ENCODE measurements around the gene KBTBD4.

KBTBD4 gene

GRCh38 chr11:47607380-47607779, 28.6 kb upstream of the KBTBD4 start:
- H3K4me1 ChIP-seq (ENCODE audit: insufficient read depth, low read length, severe bottlenecking), result peaks cover 13% of the 10 kb centered on the region
- no peak overlapping the region for H3K4me2 ChIP-seq (ENCODE audit: low read length)
- H3K4me3 ChIP-seq (ENCODE audit: low read depth, low read length, poor library complexity, severe bottlenecking), result no peak overlapping the region
- no peak overlapping the region for H2AFZ ChIP-seq (ENCODE audit: low read length)
- H4K20me1 ChIP-seq (ENCODE audit: insufficient read depth, low read length), result no peaks in the 10 kb centered on the region
- H3K36me3 ChIP-seq (ENCODE audit: insufficient read depth, low read length), result no peaks in the 10 kb centered on the region
- peaks cover 5% of the 10 kb centered on the region; the same call in 1 of the 2 replicates for H3K27me3 ChIP-seq (ENCODE audit: insufficient read depth, low read length)
- H3F3A ChIP-seq (ENCODE audit: insufficient read depth, low read length), result no peaks in the 10 kb centered on the region
- no peaks in the 10 kb centered on the region for H3K9me3 ChIP-seq (ENCODE audit: low read length)
- H3K27ac ChIP-seq (ENCODE audit: low read depth, low read length, poor library complexity, severe bottlenecking), result no peak overlapping the region
- TF ChIP-seq EZH2 (IDR thresholded peaks at IDR 0.05; ENCODE audit: borderline replicate concordance, low read length) (no peak), CTCF (IDR thresholded peaks at IDR 0.05; ENCODE audit: low read length) (no peak)
- H3K79me2 ChIP-seq (ENCODE audit: insufficient read depth, low read length), result no peaks in the 10 kb centered on the region
- H3K9ac ChIP-seq (ENCODE audit: low read length), result no peak overlapping the region
- H3K9me2 ChIP-seq (ENCODE audit: low read depth, low read length), result no peaks in the 10 kb centered on the region

GRCh38 chr11:47606731-47607130, 28.0 kb upstream of the KBTBD4 start:
- H3K4me3 ChIP-seq (ENCODE audit: low read depth, low read length, poor library complexity, severe bottlenecking), result no peak overlapping the region
- no peaks in the 10 kb centered on the region for H3F3A ChIP-seq (ENCODE audit: insufficient read depth, low read length)
- H2AFZ ChIP-seq (ENCODE audit: low read length), result no peak overlapping the region
- H3K9ac ChIP-seq (ENCODE audit: low read length), result no peak overlapping the region
- no peaks in the 10 kb centered on the region for H4K20me1 ChIP-seq (ENCODE audit: insufficient read depth, low read length)
- peaks cover 8% of the 10 kb centered on the region for H3K4me1 ChIP-seq (ENCODE audit: insufficient read depth, low read length, severe bottlenecking)
- no peak overlapping the region for H3K4me2 ChIP-seq (ENCODE audit: low read length)
- no peaks in the 10 kb centered on the region for H3K9me2 ChIP-seq (ENCODE audit: low read depth, low read length)
- no peak overlapping the region for H3K27ac ChIP-seq (ENCODE audit: low read depth, low read length, poor library complexity, severe bottlenecking)
- H3K27me3 ChIP-seq (ENCODE audit: insufficient read depth, low read length), result peaks cover 5% of the 10 kb centered on the region; the same call in 1 of the 2 replicates
- H3K36me3 ChIP-seq (ENCODE audit: insufficient read depth, low read length), result no peaks in the 10 kb centered on the region
- no peak for TF ChIP-seq CTCF (IDR thresholded peaks at IDR 0.05; ENCODE audit: low read length)
- no peak for TF ChIP-seq EZH2 (IDR thresholded peaks at IDR 0.05; ENCODE audit: borderline replicate concordance, low read length)
- no peaks in the 10 kb centered on the region for H3K79me2 ChIP-seq (ENCODE audit: insufficient read depth, low read length)
- no peaks in the 10 kb centered on the region for H3K9me3 ChIP-seq (ENCODE audit: low read length)

- Histone ChIP-seq H4K20me1 (ENCODE audit: insufficient read depth, low read length) (no peaks in the 10 kb centered on the region), H3K9ac (ENCODE audit: low read length) (no peak overlapping the region)
These were observed 27.2 kb upstream of the KBTBD4 start for GRCh38 chr11:47605921-47606320.

More at GRCh38 chr11:47605921-47606320, 27.2 kb upstream of the KBTBD4 start:
- Histone ChIP-seq H3F3A (ENCODE audit: insufficient read depth, low read length) (no peaks in the 10 kb centered on the region), H3K4me1 (ENCODE audit: insufficient read depth, low read length, severe bottlenecking) (peaks cover under 1% of the 10 kb centered on the region), H2AFZ (ENCODE audit: low read length) (no peak overlapping the region), H3K4me3 (ENCODE audit: low read depth, low read length, poor library complexity, severe bottlenecking) (no peak overlapping the region), H3K4me2 (ENCODE audit: low read length) (no peak overlapping the region), H3K79me2 (ENCODE audit: insufficient read depth, low read length) (no peaks in the 10 kb centered on the region), H3K9me3 (ENCODE audit: low read length) (no peaks in the 10 kb centered on the region), H3K27ac (ENCODE audit: low read depth, low read length, poor library complexity, severe bottlenecking) (no peak overlapping the region), H3K36me3 (ENCODE audit: insufficient read depth, low read length) (no peaks in the 10 kb centered on the region), H3K27me3 (ENCODE audit: insufficient read depth, low read length) (peaks cover 5% of the 10 kb centered on the region; the same call in 1 of the 2 replicates), H3K9me2 (ENCODE audit: low read depth, low read length) (no peaks in the 10 kb centered on the region)
- TF ChIP-seq CTCF (IDR thresholded peaks at IDR 0.05; ENCODE audit: low read length), result no peak
- TF ChIP-seq EZH2 (IDR thresholded peaks at IDR 0.05; ENCODE audit: borderline replicate concordance, low read length), result no peak

All from OCI-LY1 (cell line).